Right lung (tissue), 5 donors: ENCODE results near the gene IL15. TPM values are rescaled to one million over a fixed set of nuclear protein-coding genes. Genes with fewer than 3 reads are reported as not detected.
"Not testable (repeated sequence)": the region's sequence is repeated elsewhere in the genome, so short reads cannot be mapped to it uniquely, and the experiment has no call there.

Experiments used
- DNase-seq, 2 donors: peaks; one replicate each; pipeline ENCODE4 v3.0.0-alpha.2; 2013
- polyA plus RNA-seq, 5 donors: library from polyadenylated mRNA; unstranded; fragments of 120-200 nt; gene quantifications; one replicate each; pipeline versions ENCODE4 v1.2.1 to v1.2.3, GENCODE V29; 2013; ENCODE audit warnings: inconsistent platforms in 1 of 5, low replicate concordance in 1 of 5; ENCODE audit not compliant: insufficient read length in 5 of 5, insufficient read depth in 1 of 5

The IL15 gene
- polyA plus RNA-seq, 5 donors, result 0.90 to 1.3 (median 1.2) TPM

GRCh38 chr4:141702472-141703182 lies 66.2 kb downstream of the IL15 start:
- no peak for DNase-seq

GRCh38 chr4:141703497-141703896 lies 67.1 kb downstream of the IL15 start:
- no peak for DNase-seq

GRCh38 chr4:141705048-141705746 lies 68.8 kb downstream of the IL15 start:
- no peak for DNase-seq

- no peak for DNase-seq
Measured at GRCh38 chr4:141705747-141706377, 69.5 kb downstream of the IL15 start.

GRCh38 chr4:141706445-141706844 lies 70.1 kb downstream of the IL15 start:
- no peak for DNase-seq

GRCh38 chr4:141711211-141711610 lies 74.8 kb downstream of the IL15 start:
- DNase-seq, result no peak

GRCh38 chr4:141713185-141713584 lies 76.8 kb downstream of the IL15 start:
- DNase-seq, result no peak

- no peak for DNase-seq
Measured at GRCh38 chr4:141713771-141714445, 77.5 kb downstream of the IL15 start.

- DNase-seq, result no peak
Measured at GRCh38 chr4:141719585-141719984, 83.2 kb downstream of the IL15 start.

- no peak for DNase-seq
Measured at GRCh38 chr4:141721174-141721573, 84.8 kb downstream of the IL15 start.

- no peak for DNase-seq
Measured at GRCh38 chr4:141724646-141725045, 88.3 kb downstream of the IL15 start.

- DNase-seq, result no peak
Measured at GRCh38 chr4:141727420-141727819, 91.0 kb downstream of the IL15 start.

- no peak for DNase-seq
Measured at GRCh38 chr4:141730805-141731204, 94.4 kb downstream of the IL15 start.

- no peak for DNase-seq
Measured at GRCh38 chr4:141731481-141731880, 95.1 kb downstream of the IL15 start.

- DNase-seq, result no peak
Measured at GRCh38 chr4:141739636-141740035, 103.3 kb downstream of the IL15 start.

- no peak for DNase-seq
Measured at GRCh38 chr4:141746026-141746425, 109.6 kb downstream of the IL15 start.

- DNase-seq, result not testable (repeated sequence)
Measured at GRCh38 chr4:141751806-141752205, 115.4 kb downstream of the IL15 start.

- DNase-seq, result no peak
Measured at GRCh38 chr4:141757287-141757686, 120.9 kb downstream of the IL15 start.

GRCh38 chr4:141759796-141760425 lies 123.5 kb downstream of the IL15 start:
- no peak for DNase-seq

- no peak for DNase-seq
Measured at GRCh38 chr4:141761926-141762325, 125.5 kb downstream of the IL15 start.

- DNase-seq, result no peak
Measured at GRCh38 chr4:141763374-141763773, 127.0 kb downstream of the IL15 start.

GRCh38 chr4:141768954-141769353 lies 132.6 kb downstream of the IL15 start:
- no peak for DNase-seq
